IMR-90 (cell line): Measurements from ENCODE around the gene FAM90A1.
"Not testable (repeated sequence)": the region's sequence is repeated elsewhere in the genome, so short reads cannot be mapped to it uniquely, and the experiment has no call there.

Experiments
- CEBPB ChIP-seq: IDR thresholded peaks from 2 replicates; pipeline ENCODE4 v1.6.1; 2012; ENCODE audit warnings: low read depth, low read length, improper control_type of control experiment
- FOS ChIP-seq: fragments of 150-350 bp; IDR thresholded peaks from 2 replicates; pipeline ENCODE4 v1.6.1; 2016; ENCODE audit warnings: low read depth, low read length
- MAZ ChIP-seq: IDR thresholded peaks from 2 replicates; pipeline ENCODE4 v1.6.1; 2012; ENCODE audit warnings: low read depth, mild to moderate bottlenecking, low read length, improper control_type of control experiment, moderate library complexity, borderline replicate concordance
- MXI1 ChIP-seq: IDR thresholded peaks from 2 replicates; pipeline ENCODE4 v1.6.1; 2012; ENCODE audit warnings: low read depth, mild to moderate bottlenecking, low read length, moderate library complexity, borderline replicate concordance
- POLR2A ChIP-seq: IDR thresholded peaks from 2 replicates; pipeline ENCODE4 v1.6.1; 2012; ENCODE audit warnings: mild to moderate bottlenecking, low read depth, low read length
- RAD21 ChIP-seq: IDR thresholded peaks from 2 replicates; pipeline ENCODE4 v1.6.1; 2012; ENCODE audit warnings: low read length, improper control_type of control experiment
- RCOR1 ChIP-seq: IDR thresholded peaks from 2 replicates; pipeline ENCODE4 v1.6.1; 2012; ENCODE audit warnings: mild to moderate bottlenecking, low read length, improper control_type of control experiment; ENCODE audit not compliant: insufficient replicate concordance
- RFX5 ChIP-seq: IDR thresholded peaks from 2 replicates; pipeline ENCODE4 v1.8.0; 2012; ENCODE audit warnings: low read depth, mild to moderate bottlenecking, low read length, moderate library complexity
- SMC3 ChIP-seq: fragments of 150-350 bp; IDR thresholded peaks from 2 replicates; pipeline ENCODE4 v1.6.1; 2016; ENCODE audit warnings: low read depth, mild to moderate bottlenecking, antibody characterized with exemption, low read length, moderate library complexity
- TF ChIP-seq, protein P1 (sequence below): conservative IDR thresholded peaks from 2 replicates; pipeline ENCODE4 v1.5.1; 2012; ENCODE audit warnings: mild to moderate bottlenecking, low read depth, low read length, improper control_type of control experiment
- TF ChIP-seq, protein P2 (sequence below): fragments of 150-350 bp; IDR thresholded peaks from 2 replicates; pipeline ENCODE4 v1.6.1; 2017; ENCODE audit warnings: mild to moderate bottlenecking, antibody characterized with exemption, low read length, low read depth

DNA sequence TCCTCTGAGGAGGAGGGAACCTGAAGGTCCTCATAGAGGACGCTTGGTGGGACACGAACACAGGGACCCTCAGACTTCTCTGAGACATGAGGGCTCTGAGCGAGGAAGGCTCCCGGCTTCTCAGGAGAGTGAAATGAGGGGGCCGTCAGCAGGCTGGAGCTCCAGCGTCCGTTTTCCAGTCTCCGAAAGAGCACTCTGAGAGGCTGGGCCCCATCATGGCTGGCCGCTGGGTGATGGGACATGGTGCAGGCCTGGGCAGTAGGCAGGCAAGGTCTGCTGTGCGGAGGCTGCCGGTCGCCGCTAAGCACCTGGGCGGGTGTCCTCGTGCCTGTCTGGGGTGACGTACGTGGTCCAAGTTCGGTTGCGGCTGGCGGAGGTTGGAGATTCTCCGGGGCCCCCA is 5.6 kb downstream of the FAM90A1 start:
- TF ChIP-seq, protein P1, sequence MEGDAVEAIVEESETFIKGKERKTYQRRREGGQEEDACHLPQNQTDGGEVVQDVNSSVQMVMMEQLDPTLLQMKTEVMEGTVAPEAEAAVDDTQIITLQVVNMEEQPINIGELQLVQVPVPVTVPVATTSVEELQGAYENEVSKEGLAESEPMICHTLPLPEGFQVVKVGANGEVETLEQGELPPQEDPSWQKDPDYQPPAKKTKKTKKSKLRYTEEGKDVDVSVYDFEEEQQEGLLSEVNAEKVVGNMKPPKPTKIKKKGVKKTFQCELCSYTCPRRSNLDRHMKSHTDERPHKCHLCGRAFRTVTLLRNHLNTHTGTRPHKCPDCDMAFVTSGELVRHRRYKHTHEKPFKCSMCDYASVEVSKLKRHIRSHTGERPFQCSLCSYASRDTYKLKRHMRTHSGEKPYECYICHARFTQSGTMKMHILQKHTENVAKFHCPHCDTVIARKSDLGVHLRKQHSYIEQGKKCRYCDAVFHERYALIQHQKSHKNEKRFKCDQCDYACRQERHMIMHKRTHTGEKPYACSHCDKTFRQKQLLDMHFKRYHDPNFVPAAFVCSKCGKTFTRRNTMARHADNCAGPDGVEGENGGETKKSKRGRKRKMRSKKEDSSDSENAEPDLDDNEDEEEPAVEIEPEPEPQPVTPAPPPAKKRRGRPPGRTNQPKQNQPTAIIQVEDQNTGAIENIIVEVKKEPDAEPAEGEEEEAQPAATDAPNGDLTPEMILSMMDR, result not testable (repeated sequence)
- TF ChIP-seq POLR2A, RAD21, SMC3, MAZ, MXI1, RCOR1, FOS, CEBPB, RFX5: not testable (repeated sequence)
- TF ChIP-seq, protein P2, sequence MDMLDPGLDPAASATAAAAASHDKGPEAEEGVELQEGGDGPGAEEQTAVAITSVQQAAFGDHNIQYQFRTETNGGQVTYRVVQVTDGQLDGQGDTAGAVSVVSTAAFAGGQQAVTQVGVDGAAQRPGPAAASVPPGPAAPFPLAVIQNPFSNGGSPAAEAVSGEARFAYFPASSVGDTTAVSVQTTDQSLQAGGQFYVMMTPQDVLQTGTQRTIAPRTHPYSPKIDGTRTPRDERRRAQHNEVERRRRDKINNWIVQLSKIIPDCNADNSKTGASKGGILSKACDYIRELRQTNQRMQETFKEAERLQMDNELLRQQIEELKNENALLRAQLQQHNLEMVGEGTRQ, result not testable (repeated sequence)
